ACC112 (cell line): Measurements from ENCODE around the gene DHRS7.

Source experiments
- H2AFZ ChIP-seq: fragments of 200-600 bp; sonication (generic); one replicate; pipeline ENCODE4 v1.6.0; 2017; ENCODE audit warnings: antibody characterized with exemption, low read length; ENCODE audit not compliant: unreplicated experiment
- H3K27ac ChIP-seq: fragments of 200-600 bp; sonication (generic); 2 replicates; pipeline ENCODE4 v1.5.1; 2014; ENCODE audit warnings: low read depth, mild to moderate bottlenecking, antibody characterized with exemption, low read length, moderate library complexity
- H3K27me3 ChIP-seq: fragments of 200-600 bp; sonication (generic); 2 replicates; pipeline ENCODE4 v1.6.1; 2014; ENCODE audit warnings: mild to moderate bottlenecking, antibody characterized with exemption, low read length, moderate library complexity, mixed read lengths; ENCODE audit not compliant: insufficient read depth
- H3K36me3 ChIP-seq: fragments of 200-600 bp; sonication (generic); 2 replicates; pipeline ENCODE4 v1.6.1; 2016; ENCODE audit warnings: mild to moderate bottlenecking, antibody characterized with exemption, low read length, moderate library complexity, mixed read lengths; ENCODE audit not compliant: insufficient read depth
- H3K4me1 ChIP-seq: fragments of 200-600 bp; sonication (generic); one replicate; pipeline ENCODE4 v1.6.1; 2016; ENCODE audit warnings: low read length, mixed read lengths; ENCODE audit not compliant: insufficient read depth, unreplicated experiment, control insufficient read depth
- H3K4me3 ChIP-seq: fragments of 200-600 bp; sonication (generic); 2 replicates; pipeline ENCODE4 v1.5.1; 2014; ENCODE audit warnings: mild to moderate bottlenecking, low read depth, low read length
- H3K79me2 ChIP-seq: fragments of 200-600 bp; sonication (generic); one replicate; pipeline ENCODE4 v1.6.0; 2016; ENCODE audit warnings: low read length; ENCODE audit not compliant: control insufficient read depth, unreplicated experiment, insufficient read depth

Gene DHRS7

DNA sequence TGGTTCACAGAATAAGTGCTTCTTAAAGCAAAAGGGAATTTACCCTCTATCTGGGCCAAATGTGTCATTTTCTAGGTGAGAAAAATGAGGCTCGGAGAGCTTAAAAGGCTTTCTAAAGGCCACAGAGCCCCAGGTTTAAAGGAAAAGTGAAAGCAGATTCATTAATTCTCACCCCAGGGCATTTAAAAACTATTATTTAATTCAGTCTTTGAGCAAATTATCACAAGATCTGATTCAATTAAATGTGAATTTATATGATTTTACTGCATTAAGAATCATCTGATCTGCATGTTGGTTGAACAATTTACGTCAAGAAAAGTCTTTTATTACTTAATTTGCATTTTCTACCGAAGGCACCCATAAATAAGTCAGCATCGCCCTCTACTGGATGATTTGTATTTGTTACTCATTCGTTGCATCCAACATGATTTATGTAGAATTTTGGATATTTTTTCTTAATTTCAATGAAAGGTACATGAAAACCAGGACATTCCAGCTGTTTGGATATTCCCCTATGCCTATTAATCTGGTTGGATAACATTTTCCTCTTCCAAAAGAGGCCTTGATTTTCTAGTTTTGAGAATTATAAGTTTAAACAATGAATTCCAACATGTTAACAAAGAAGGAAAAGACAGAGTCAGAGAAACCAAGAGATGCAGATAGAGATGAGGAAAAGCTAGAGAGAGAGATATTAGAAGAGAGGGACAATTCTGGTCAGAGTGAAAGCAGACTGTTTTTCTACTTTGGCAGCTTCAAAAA, 19.1 kb upstream of the DHRS7 start:
- H3K27ac ChIP-seq, result no peak overlapping the region
- H3K79me2 ChIP-seq, result no peaks in the 10 kb centered on the region
- no peaks in the 10 kb centered on the region; the same call in 1 of the 2 replicates for H3K27me3 ChIP-seq
- peaks cover 6% of the 10 kb centered on the region for H3K4me1 ChIP-seq
- peak overlapping the region; percentile 72 for H3K4me3 ChIP-seq
- H3K36me3 ChIP-seq, result no peaks in the 10 kb centered on the region
- peak overlapping the region; percentile 86 for H2AFZ ChIP-seq

DNA sequence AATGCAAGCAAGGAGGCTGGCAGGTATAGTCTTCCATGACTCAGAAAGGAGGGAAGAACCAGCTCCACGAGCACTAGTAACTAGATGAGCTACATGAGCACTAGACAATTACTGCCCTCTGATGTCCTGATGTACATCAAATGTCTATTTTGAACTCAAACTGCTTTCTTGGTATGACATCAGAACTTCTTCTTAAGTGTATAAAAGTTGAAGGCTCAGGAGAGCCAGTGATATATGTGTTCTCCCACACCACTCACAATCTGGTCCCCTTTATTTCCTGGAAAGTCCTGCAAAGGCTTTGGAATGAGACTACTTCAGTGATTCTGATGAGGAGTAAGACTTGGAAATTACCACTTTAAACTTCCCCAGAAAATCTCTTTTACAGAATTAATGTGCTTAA, 18.5 kb upstream of the DHRS7 start:
- no peaks in the 10 kb centered on the region; the same call in 1 of the 2 replicates for H3K27me3 ChIP-seq
- H2AFZ ChIP-seq, result peak overlapping the region; percentile 86
- peaks cover 9% of the 10 kb centered on the region for H3K4me1 ChIP-seq
- no peaks in the 10 kb centered on the region for H3K36me3 ChIP-seq
- no peaks in the 10 kb centered on the region for H3K79me2 ChIP-seq
- no peak overlapping the region for H3K27ac ChIP-seq
- peak overlapping the region; percentile 72 for H3K4me3 ChIP-seq

DNA sequence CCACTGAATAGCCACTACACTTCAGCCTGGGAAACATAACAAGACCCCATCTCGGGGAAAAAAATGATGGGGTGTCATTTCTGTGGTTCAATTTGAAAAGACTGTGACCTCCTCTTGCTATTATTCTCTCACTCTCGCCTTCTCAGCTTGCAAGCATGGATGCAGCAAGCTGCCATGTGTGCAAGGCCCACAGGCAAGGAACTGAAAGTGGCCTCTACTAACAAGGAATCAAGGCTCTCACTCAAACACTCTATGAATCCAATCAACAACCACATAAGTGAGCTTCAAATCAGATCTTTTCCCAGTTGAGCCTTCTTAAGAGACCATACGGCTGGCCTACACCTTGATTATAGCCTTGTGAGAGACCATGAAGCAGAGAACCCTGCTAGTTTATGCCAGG, 17.9 kb upstream of the DHRS7 start:
- no peaks in the 10 kb centered on the region for H3K79me2 ChIP-seq
- peak overlapping the region; percentile 28 for H2AFZ ChIP-seq
- no peaks in the 10 kb centered on the region; the same call in 1 of the 2 replicates for H3K27me3 ChIP-seq
- H3K4me1 ChIP-seq, result peaks cover 9% of the 10 kb centered on the region
- H3K4me3 ChIP-seq, result no peak overlapping the region
- H3K36me3 ChIP-seq, result no peaks in the 10 kb centered on the region
- no peak overlapping the region for H3K27ac ChIP-seq

DNA sequence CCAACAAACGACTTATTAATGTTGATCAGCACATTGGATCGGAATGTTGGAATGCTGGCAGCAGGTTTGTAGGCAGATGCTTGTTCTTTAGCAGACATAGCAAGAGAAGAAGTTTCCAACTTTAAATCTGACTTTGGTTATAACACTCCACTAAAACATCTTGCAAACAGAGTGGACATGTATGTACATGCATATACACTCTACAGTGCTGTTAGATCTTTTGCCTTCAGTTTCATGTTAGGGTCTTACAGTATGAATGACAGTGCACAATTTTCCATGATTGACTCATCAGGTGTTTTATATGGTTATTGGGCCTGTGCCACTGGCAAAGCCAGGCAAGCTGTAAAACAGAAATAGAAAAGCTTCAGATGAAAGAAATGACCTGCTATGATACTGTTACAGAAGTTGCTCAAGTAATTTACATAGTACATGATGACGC, 14.3 kb upstream of the DHRS7 start:
- H3K27me3 ChIP-seq, result no peaks in the 10 kb centered on the region
- H3K4me3 ChIP-seq, result no peak overlapping the region
- peaks cover 9% of the 10 kb centered on the region for H3K4me1 ChIP-seq
- H2AFZ ChIP-seq, result peak overlapping the region; percentile 69
- H3K79me2 ChIP-seq, result no peaks in the 10 kb centered on the region
- peak overlapping the region; percentile 43 for H3K27ac ChIP-seq
- H3K36me3 ChIP-seq, result no peaks in the 10 kb centered on the region

DNA sequence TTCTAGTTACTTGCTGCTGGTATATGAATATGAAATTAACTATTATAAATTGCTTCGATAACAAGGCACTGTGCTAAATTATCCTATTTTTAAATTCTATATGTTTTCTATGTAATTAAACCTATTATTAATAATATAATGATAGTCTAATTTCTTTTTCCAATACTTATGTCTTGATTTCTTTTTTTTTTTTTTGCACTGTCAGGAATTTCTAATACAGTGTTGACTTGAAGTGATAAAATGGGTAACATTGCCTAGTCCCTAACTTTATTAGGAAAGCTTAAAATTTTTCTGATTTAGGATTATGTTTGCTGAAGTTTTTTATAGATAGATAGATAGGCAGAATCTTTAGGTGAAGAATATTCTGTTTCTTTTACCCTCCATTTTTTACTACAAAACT, 13.6 kb upstream of the DHRS7 start:
- H3K79me2 ChIP-seq, result no peaks in the 10 kb centered on the region
- no peaks in the 10 kb centered on the region for H3K27me3 ChIP-seq
- H3K27ac ChIP-seq, result peak overlapping the region; percentile 43; the same call in 1 of the 2 replicates
- H3K36me3 ChIP-seq, result no peaks in the 10 kb centered on the region
- peaks cover 9% of the 10 kb centered on the region for H3K4me1 ChIP-seq
- no peak overlapping the region for H3K4me3 ChIP-seq
- peak overlapping the region; percentile 69 for H2AFZ ChIP-seq

DNA sequence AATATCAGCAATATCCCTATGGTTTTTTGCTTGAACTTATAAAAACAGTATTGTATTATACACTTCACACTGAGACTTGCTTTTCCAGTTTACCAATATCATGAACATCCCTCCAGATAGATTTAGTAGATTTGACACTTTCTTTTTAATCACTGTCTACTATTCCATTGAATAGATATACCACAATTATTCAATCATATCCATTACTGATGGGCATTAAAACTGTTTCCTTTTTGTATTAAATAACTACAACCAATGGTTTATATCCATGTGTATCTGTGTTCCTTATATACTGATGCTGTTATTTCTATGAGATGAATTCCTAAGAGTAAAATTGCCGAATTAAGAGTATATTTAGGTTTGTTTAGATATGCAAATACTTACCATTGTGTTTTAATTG, 13.0 kb upstream of the DHRS7 start:
- Histone ChIP-seq H3K4me1 (peaks cover 9% of the 10 kb centered on the region), H3K4me3 (no peak overlapping the region), H2AFZ (no peak overlapping the region), H3K27ac (no peak overlapping the region), H3K36me3 (no peaks in the 10 kb centered on the region), H3K79me2 (no peaks in the 10 kb centered on the region), H3K27me3 (no peaks in the 10 kb centered on the region)

DNA sequence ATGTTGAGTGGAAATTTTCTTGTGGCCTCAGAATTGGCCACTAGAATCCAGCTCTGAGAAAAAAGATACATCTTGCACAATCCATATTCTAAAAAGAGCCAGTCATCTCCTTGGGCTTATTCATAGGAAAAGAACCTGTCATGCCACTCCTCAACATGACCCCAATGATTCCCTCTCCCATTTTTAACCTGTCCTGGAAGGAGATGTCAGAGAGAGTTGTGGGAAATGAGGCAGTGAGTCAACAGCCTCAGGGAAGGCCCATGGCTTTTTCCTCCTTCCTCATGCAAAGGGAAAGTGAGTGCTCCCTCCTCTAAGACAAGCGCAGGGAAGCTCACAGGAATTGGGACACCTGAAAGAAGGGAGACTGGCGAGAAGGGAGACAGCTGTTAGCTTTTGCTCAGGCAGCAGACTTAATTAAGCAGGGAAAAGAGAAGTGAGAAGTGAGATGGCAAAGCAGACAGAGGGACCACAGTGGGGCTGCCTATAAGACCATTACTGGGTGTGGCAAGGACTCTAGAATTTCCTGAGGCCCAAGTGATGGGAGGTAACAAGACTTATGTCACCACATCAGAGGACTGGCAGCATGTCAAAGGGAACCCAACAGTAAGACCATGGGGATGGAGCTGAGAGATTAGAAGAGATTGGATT, 10.2 kb upstream of the DHRS7 start:
- Histone ChIP-seq H3K27ac (no peak overlapping the region), H3K79me2 (no peaks in the 10 kb centered on the region), H3K36me3 (no peaks in the 10 kb centered on the region), H2AFZ (no peak overlapping the region), H3K4me3 (no peak overlapping the region), H3K4me1 (peaks cover 9% of the 10 kb centered on the region), H3K27me3 (no peaks in the 10 kb centered on the region)

DNA sequence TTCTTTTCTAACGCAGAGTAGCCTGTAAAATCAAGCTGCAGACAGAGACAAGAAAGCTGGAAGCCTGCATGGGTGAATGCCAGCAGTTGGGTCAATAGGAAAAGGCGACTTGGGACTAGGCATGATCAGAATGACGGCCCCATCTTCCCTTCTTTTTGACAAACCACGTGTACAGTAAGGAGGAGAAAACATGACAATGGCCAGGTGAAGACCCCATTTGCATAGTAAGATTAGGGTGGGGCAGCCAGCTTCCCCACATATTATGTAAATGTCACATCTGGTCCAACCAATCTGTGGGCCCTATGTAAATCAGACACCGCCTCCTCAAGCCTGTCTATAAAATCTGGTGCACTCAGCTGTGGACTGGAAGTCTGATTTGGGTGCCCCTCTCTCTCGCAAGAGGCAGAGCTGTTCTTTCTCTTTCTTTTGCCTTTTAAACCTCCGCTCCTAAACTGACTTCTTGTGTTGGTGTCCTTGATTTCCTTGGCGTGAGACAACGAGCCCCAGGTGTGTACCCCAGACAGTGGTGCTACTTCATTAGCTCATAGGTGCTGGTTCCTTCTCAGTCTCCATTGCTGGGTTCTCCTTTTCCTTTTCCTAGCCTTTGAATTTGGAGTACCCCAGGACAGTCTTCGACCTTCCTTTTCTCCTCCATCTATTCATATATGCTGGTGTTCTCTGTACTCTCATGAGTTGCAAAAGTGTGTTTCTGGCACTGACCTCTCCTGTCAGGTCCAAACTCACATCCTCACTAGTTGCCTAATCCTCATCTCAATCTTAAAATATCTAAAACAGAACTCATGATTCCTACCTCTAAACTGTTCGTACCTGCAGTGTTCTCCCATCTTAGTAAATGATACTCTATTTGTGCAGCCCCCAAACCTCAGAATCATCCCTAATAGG, 9.4 kb upstream of the DHRS7 start:
- no peak overlapping the region for H3K4me3 ChIP-seq
- peaks cover 6% of the 10 kb centered on the region for H3K4me1 ChIP-seq
- H3K27ac ChIP-seq, result no peak overlapping the region
- H3K36me3 ChIP-seq, result no peaks in the 10 kb centered on the region
- no peaks in the 10 kb centered on the region for H3K27me3 ChIP-seq
- H2AFZ ChIP-seq, result no peak overlapping the region
- H3K79me2 ChIP-seq, result no peaks in the 10 kb centered on the region

DNA sequence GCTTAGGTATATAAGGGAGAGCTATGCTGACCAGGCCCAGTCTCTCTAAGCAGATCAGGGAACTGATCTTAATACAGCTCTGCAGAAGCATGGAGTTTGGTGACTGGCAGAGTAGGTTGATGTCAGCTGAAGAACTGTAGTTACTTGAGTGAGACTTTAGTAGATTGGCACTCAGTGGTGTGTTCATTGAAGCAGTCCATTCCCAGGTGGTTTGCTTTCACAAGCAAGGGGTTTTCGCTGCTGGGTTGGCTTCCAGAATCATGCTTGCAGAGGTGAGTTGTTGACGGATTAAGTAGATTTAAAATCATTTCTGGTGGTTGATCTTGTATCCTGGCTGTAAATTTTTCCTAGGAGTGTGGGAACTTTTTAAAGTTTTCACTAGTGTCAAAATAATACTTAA, 6.5 kb upstream of the DHRS7 start:
- no peak overlapping the region for H3K27ac ChIP-seq
- no peaks in the 10 kb centered on the region for H3K4me1 ChIP-seq
- H3K79me2 ChIP-seq, result no peaks in the 10 kb centered on the region
- H3K4me3 ChIP-seq, result no peak overlapping the region
- H3K27me3 ChIP-seq, result no peaks in the 10 kb centered on the region
- H3K36me3 ChIP-seq, result no peaks in the 10 kb centered on the region
- H2AFZ ChIP-seq, result no peak overlapping the region

DNA sequence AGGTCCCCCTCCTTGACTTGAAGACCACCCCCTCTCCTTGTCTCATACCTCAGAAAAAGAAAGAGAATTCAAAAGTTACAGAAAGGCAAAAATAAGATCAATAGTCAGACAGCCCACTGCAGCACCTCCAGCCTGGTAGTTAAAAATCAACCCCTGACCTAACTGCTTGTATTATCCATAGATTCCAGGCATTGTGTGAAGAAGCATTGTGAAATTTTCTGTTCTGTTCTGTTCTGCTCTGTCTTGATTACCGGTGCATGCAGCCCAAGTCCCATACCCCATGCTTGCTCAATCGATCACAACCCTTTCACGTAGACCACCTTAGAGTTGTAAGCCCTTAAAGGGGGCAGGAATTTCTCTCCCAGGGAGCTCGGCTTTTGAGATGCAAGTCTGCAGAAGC, 5.8 kb upstream of the DHRS7 start:
- no peaks in the 10 kb centered on the region for H3K36me3 ChIP-seq
- no peak overlapping the region for H2AFZ ChIP-seq
- H3K4me3 ChIP-seq, result no peak overlapping the region
- peaks cover 6% of the 10 kb centered on the region for H3K4me1 ChIP-seq
- H3K27ac ChIP-seq, result no peak overlapping the region
- no peaks in the 10 kb centered on the region for H3K79me2 ChIP-seq
- no peaks in the 10 kb centered on the region for H3K27me3 ChIP-seq
